ENCODE data around the gene GP1BB. TPM values are rescaled to one million over a fixed set of nuclear protein-coding genes. Genes with fewer than 3 reads are reported as not detected.

The GP1BB gene
- total and polyA plus RNA-seq, 2 donors (not counting 3 experiments of a cell fraction or from before 2014, with no cell fraction given): 1.7 to 6.2 TPM

DNA sequence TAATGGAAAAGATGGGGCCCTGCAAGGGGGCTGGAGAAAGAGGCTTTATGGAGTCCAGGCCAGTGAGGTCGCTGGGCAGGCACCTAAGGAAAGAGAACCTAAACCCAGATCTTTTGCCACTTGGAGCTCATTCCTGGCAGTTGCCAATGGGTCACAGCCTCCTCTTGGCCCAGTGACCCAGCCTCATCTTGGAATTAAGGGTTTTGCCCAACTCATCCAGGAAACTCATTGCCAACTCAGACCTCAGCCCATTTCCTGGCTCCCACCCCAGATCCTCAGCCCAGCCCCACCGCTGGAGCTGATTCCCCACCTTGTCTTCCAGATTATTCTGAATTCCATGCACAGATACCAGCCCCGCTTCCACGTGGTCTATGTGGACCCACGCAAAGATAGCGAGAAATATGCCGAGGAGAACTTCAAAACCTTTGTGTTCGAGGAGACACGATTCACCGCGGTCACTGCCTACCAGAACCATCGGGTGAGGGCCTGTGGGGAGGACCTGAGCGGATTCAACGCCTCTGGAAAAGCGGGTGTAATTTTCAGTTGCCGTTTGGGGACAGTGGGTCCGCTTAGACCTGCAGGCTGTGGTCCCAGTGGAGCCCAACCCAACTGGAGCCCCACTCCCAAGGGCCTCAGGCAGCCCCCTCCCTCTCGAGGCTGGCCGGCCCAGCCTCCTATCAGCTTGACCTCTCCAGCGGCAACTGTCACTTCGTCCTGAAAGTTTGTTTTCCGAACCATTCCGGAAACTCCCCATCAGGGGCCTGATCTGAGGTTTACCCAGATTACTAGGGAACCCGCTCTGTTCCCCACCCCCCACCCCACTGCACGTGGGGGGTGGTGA is 41.5 kb downstream of the GP1BB start:
- no peak overlapping the region for H3K4me3 ChIP-seq (replicated peaks in 1 of 3; ENCODE audit: insufficient read depth in 1 of 3, low read depth in 1 of 3, low read length in 3 of 3)
- POLR2A ChIA-PET: no interaction called here
- H2AFZ ChIP-seq (ENCODE audit: low read depth, low read length): no peak overlapping the region
- intact Hi-C loops (cut with micrococcal nuclease) (no loop called here), dilution Hi-C loops (cut with MboI; ENCODE audit: extremely low pct_ligation_motif_present, low sequenced_read_pairs) (no loop called here)
- no TSS peak for BruUV-seq (replicated peaks)
- H3K9me3 ChIP-seq (replicated peaks; ENCODE audit: control insufficient read depth, insufficient read depth, low read length): no peaks in the 10 kb centered on the region
- CTCF ChIA-PET: interaction anchor here (0.7 to 4.1 kb wide), 5 partner anchors 9 to 198 kb away, joined by 3 to 15 read pairs (median 3); no protein-coding TSS in a partner anchor
- no peak overlapping the region for H3K27ac ChIP-seq (ENCODE audit: insufficient read depth, low read depth, low read length)
- H3K4me2 ChIP-seq (ENCODE audit: insufficient read depth, low read length): no peak overlapping the region
- FAIRE-seq (no peak), DNase-seq (ENCODE audit: low read depth, low spot score) (no peak)
- H4K20me1 ChIP-seq (replicated peaks; ENCODE audit: control insufficient read depth, extremely low read depth, insufficient read depth, low read length): no peaks in the 10 kb centered on the region
- no peaks in the 10 kb centered on the region for H3K9me1 ChIP-seq (replicated peaks; ENCODE audit: control insufficient read depth, extremely low read depth, insufficient read depth, low read length)
- H3K36me3 ChIP-seq (ENCODE audit: control insufficient read depth in 2 of 2, extremely low read depth in 1 of 2, insufficient read depth in 2 of 2, low read length in 2 of 2): peaks cover 0 to 3% of the 10 kb centered on the region in 2 experiments
- H3K27me3 ChIP-seq (ENCODE audit: control insufficient read depth in 2 of 2, insufficient read depth in 2 of 2, low read length in 2 of 2): peaks cover 19 to 22% of the 10 kb centered on the region in 2 experiments
- H3K9ac ChIP-seq (replicated peaks; ENCODE audit: extremely low read depth, insufficient read depth, low read length): no peak overlapping the region
- peaks cover 9% of the 10 kb centered on the region for H3K4me1 ChIP-seq (ENCODE audit: control insufficient read depth, extremely low read depth, insufficient read depth, low read length)
- TF ChIP-seq EZH2 (IDR thresholded peaks at IDR 0.05; ENCODE audit: borderline replicate concordance, low read depth, low read length, severe bottlenecking) (no peak), MAX (IDR thresholded peaks at IDR 0.05; ENCODE audit: insufficient read depth, insufficient read length) (no peak), GATA2 (IDR thresholded peaks at IDR 0.05; ENCODE audit: insufficient read depth, insufficient read length, low read depth, low read length) (no peak), FOS (IDR thresholded peaks at IDR 0.05; ENCODE audit: borderline replicate concordance, insufficient read depth, low read length) (no peak), MYC (IDR thresholded peaks at IDR 0.05; ENCODE audit: low read depth, low read length) (no peak), POLR2AphosphoS5 (IDR thresholded peaks at IDR 0.05; ENCODE audit: insufficient read depth, low read depth, low read length) (no peak), CTCF (IDR thresholded peaks at IDR 0.05; ENCODE audit: extremely low read depth in 1 of 2, insufficient read depth in 1 of 2, low read depth in 1 of 2, low read length in 2 of 2) (no peak), POLR2A (IDR thresholded peaks at IDR 0.05; ENCODE audit: low read depth, low read length) (no peak), JUN (IDR thresholded peaks at IDR 0.05; ENCODE audit: borderline replicate concordance, insufficient read depth, insufficient read length, low read depth) (no peak)
- H3K79me2 ChIP-seq (ENCODE audit: control insufficient read depth, insufficient read depth, low read length): peaks cover 31% of the 10 kb centered on the region

Data from endothelial cell of umbilical vein (primary cell).